Measurements from ENCODE around the gene SERP2.

- TF ChIP-seq ZNF574 (CRISPR knock-in tag; IDR thresholded peaks at IDR 0.05) (no peak), PPARG (CRISPR knock-in tag; conservative IDR thresholded peaks at IDR 0.05) (no peak), TERF1 (CRISPR knock-in tag; IDR thresholded peaks at IDR 0.05) (no peak)
Observed at GRCh38 chr13:44337581-44337980, 36.0 kb upstream of the SERP2 start.

All from HepG2 (cell line).